HEK293T (cell line): ENCODE results near the gene LRRC17.

ENCODE experiments used
- CTCF ChIA-PET: fragments of 350-600 bp; formaldehyde crosslinking; extraction: SDS; loops from one replicate; lab custom pipeline; 2021; ENCODE audit warnings: antibody characterized with exemption, inconsistent platforms; lab: Yijun Ruan, JAX
- POLR2A ChIA-PET: fragments of 350-600 bp; formaldehyde crosslinking; extraction: SDS; loops from one replicate; lab custom pipeline; 2020; ENCODE audit warnings: antibody characterized with exemption, inconsistent platforms; lab: Yijun Ruan, JAX
- DNase-seq: peaks from one replicate; pipeline ENCODE4 v3.0.0; 2012; ENCODE audit warnings: mixed read lengths; ENCODE audit errors: extremely low spot score
- ARNT ChIP-seq: fragments of 450-650 bp; IDR thresholded peaks from 2 replicates; pipeline ENCODE4 v1.6.1; 2017; ENCODE audit warnings: mild to moderate bottlenecking
- BHLHE40 ChIP-seq: fragments of 450-650 bp; IDR thresholded peaks from 2 replicates; pipeline ENCODE4 v1.6.1; 2016; ENCODE audit warnings: mild to moderate bottlenecking, moderate library complexity, borderline replicate concordance
- CTBP1 ChIP-seq: fragments of 450-650 bp; IDR thresholded peaks from 2 replicates; pipeline ENCODE4 v1.6.1; 2016; ENCODE audit warnings: borderline replicate concordance
- ELF4 ChIP-seq: fragments of 450-650 bp; IDR thresholded peaks from 2 replicates; pipeline ENCODE4 v1.6.1; 2017; ENCODE audit warnings: antibody characterized with exemption
- FOXA1 ChIP-seq: fragments of 450-650 bp; IDR thresholded peaks from 2 replicates; pipeline ENCODE4 v1.6.1; 2016; ENCODE audit warnings: mild to moderate bottlenecking
- FOXK2 ChIP-seq: fragments of 450-650 bp; IDR thresholded peaks from 2 replicates; pipeline ENCODE4 v1.6.1; 2016; ENCODE audit warnings: mild to moderate bottlenecking
- FOXM1 ChIP-seq: fragments of 450-650 bp; IDR thresholded peaks from 2 replicates; pipeline ENCODE4 v1.6.1; 2017; ENCODE audit warnings: mild to moderate bottlenecking, borderline replicate concordance
- HDGF ChIP-seq: fragments of 450-650 bp; IDR thresholded peaks from 2 replicates; pipeline ENCODE4 v1.6.1; 2017; ENCODE audit warnings: antibody characterized with exemption, borderline replicate concordance
- L3MBTL2 ChIP-seq: fragments of 450-650 bp; conservative IDR thresholded peaks from 2 replicates; pipeline ENCODE4 v1.6.1; 2016; ENCODE audit warnings: mild to moderate bottlenecking
- LEF1 ChIP-seq: fragments of 450-650 bp; IDR thresholded peaks from 2 replicates; pipeline ENCODE4 v1.6.1; 2017; ENCODE audit warnings: mild to moderate bottlenecking, borderline replicate concordance
- NFRKB ChIP-seq: fragments of 450-650 bp; IDR thresholded peaks from 2 replicates; pipeline ENCODE4 v1.6.1; 2016; ENCODE audit warnings: mild to moderate bottlenecking, moderate library complexity
- SP1 ChIP-seq: fragments of 450-650 bp; IDR thresholded peaks from 2 replicates; pipeline ENCODE4 v1.6.1; 2017
- SUZ12 ChIP-seq: fragments of 450-650 bp; IDR thresholded peaks from 2 replicates; pipeline ENCODE4 v1.6.1; 2016; ENCODE audit warnings: mild to moderate bottlenecking
- TARDBP ChIP-seq: fragments of 450-650 bp; IDR thresholded peaks from 2 replicates; pipeline ENCODE4 v1.6.1; 2016
- ZNF384 ChIP-seq: fragments of 450-650 bp; IDR thresholded peaks from 2 replicates; pipeline ENCODE4 v1.6.1; 2016
- TF ChIP-seq, protein P1 (sequence below): fragments of 450-650 bp; IDR thresholded peaks from 2 replicates; pipeline ENCODE4 v1.6.1; 2016

LRRC17 gene

DNA sequence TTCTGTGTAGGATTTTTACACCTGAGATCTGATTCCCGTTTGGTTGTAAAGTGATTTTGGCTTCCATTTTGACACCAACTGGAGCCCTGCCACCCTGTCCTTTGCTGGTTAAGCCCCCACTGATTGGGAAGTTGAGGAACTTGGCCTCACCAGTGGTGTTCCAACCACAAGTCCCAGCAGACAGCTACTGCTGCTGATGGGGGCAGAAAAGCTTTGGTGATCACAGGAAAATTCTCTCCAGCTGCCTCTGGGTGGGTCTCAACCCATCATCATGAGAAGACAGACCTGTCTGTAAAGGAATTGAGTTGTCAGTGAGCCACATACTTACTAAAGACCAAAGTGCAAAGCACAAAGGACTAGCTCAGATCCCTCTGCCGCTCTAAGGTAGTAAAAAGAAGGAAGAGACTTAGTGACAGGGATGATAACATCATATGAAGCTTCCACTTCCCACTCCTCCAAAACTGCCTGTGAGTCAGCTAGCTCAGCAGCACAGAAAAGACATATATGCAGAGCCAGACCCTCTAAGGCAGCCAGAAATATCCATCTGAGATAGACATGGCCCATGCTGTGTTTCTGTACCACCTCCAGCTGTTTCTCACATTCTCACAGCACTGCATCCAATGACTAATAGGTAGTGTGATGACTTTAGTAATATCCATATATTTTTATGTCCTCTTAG, 22.4 kb upstream of the LRRC17 start:
- TF ChIP-seq LEF1 = no peak
- TF ChIP-seq, protein P1, sequence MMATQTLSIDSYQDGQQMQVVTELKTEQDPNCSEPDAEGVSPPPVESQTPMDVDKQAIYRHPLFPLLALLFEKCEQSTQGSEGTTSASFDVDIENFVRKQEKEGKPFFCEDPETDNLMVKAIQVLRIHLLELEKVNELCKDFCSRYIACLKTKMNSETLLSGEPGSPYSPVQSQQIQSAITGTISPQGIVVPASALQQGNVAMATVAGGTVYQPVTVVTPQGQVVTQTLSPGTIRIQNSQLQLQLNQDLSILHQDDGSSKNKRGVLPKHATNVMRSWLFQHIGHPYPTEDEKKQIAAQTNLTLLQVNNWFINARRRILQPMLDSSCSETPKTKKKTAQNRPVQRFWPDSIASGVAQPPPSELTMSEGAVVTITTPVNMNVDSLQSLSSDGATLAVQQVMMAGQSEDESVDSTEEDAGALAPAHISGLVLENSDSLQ = no peak
- TF ChIP-seq FOXM1 = no peak
- TF ChIP-seq SP1 = no peak
- TF ChIP-seq HDGF = no peak
- no peak for TF ChIP-seq ZNF384
- no peak for TF ChIP-seq FOXA1
- TF ChIP-seq FOXK2 = no peak
- no peak for TF ChIP-seq L3MBTL2
- TF ChIP-seq CTBP1 = no peak
- TF ChIP-seq TARDBP = no peak
- no peak for TF ChIP-seq NFRKB
- TF ChIP-seq BHLHE40 = no peak
- no peak for TF ChIP-seq ARNT
- DNase-seq = no peak
- ChIA-PET POLR2A (no interaction called here), CTCF (no interaction called here)

DNA sequence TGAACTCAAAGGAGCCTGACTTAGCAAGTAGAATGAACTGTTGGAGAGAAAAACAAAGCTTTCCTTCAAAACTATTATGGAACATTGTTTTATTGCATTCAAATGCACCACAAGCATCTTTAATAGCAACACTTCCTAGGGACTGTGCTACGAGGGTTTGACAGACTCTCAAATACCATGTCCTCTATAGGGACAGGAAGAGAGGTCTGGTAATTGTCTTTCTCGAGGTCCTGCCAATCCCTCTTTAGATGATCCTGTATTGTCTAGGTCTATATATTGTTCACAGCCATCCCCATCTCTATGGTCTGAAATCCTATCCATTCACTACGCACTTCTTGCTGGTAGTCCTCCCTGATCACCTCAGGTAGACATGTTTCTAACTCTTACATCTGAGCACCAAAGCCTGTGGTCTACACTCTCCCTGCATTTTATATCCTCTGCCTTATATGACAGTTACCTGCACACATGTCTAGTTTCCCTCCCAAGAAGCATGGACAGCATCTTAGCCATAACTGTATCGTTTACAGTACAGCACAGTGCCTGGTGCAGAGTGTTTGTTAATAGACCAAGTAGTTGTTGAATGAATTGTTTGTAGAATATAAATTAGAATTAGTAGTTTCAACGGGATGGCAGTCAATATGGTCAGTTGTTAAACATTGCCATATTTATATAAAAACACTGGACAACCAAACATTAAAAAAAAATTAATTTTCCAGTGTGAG, 21.7 kb upstream of the LRRC17 start:
- TF ChIP-seq LEF1 (no peak), FOXM1 (no peak), L3MBTL2 (no peak), FOXK2 (no peak), BHLHE40 (no peak), NFRKB (no peak), HDGF (no peak), ELF4 (no peak), TARDBP (no peak), ARNT (no peak), ZNF384 (no peak), SP1 (no peak)
- TF ChIP-seq, protein P1 = no peak
- ChIA-PET POLR2A (no interaction called here), CTCF (no interaction called here)
- DNase-seq = no peak

DNA sequence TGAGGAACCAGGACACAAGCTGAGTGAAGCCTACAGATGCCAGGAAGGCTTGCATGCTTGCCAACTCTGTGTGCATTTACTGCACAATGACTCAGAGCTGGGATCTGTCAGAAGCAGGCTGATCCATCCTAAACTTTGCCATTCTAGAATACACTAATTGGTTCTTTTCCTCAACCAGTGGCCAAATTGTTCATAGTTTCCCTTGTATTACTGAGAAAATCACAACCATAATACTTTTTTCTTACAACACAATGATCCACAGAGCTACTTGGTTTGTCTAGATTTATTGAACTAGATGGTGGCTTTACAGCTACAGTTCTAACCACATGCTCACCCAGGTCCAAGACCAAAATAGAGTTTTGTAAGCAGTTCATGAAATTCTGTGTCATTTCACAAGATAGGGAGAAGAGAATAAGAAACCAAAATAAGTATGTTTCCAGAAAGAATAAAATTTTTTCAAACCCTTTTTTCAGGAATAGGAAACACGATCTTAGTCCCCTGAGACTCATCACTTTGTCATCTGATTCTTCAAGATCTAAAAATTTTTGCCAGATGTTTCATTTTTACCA, 21.0 kb upstream of the LRRC17 start:
- no peak for DNase-seq
- TF ChIP-seq CTBP1 (no peak), LEF1 (no peak), SP1 (no peak), FOXA1 (no peak), TARDBP (no peak), FOXK2 (no peak), ARNT (no peak), ELF4 (no peak), SUZ12 (no peak), L3MBTL2 (no peak), NFRKB (no peak)
- TF ChIP-seq, protein P1 = no peak
- ChIA-PET CTCF (no interaction called here), POLR2A (no interaction called here)

DNA sequence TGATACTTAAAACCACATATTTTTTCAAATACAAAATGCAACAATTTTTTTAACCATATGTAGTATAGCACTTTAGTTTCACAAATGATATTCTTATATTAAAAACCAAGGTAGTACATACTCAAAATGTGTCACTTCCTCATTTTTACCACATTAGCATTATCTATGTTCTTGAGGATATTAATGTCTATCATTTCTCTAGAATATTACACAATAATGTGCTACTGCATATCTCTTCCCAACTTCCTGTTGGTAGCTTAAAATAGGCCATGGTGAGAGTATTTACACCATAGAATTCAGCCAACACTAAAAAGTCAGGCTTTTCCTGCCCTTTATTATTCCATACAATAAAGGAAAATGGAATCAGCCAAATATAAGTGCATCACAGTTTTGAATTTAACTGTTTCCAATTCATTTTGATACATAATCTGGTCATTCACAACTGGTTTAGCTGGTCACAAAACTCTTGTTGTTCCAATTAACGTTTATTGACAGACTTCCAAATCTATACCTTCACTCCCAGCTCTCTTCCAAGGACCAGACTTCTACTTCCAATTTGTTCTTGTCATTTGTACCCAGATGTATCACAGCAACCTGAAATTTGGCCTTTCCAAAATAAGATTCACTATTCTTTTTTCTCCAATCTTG, 20.0 kb upstream of the LRRC17 start:
- no peak for DNase-seq
- TF ChIP-seq TARDBP = no peak
- POLR2A ChIA-PET = no interaction called here
- CTCF ChIA-PET = no interaction called here

DNA sequence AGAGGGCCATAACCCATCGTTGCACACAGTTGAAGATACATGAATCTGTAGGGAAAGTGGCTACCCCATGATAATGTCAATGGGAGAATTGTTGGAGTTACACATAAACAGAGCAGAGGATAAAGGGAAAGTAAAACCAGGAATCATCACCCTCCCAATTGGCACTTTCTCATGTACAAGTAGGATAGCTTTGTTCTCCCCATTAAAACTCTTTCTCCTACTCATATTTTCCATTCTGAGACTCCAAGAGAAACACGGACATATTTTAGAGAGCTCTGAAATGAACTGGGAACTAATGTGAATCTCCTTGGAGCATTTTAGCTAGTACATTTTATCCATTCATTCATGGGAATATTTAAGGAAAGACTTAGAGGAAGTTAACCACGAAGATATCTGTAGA, 17.2 kb upstream of the LRRC17 start:
- CTCF ChIA-PET = no interaction called here
- TF ChIP-seq ARNT (no peak), BHLHE40 (no peak), FOXA1 (no peak), SUZ12 (no peak), FOXK2 (no peak), LEF1 (no peak), NFRKB (no peak), CTBP1 (no peak)
- no peak for DNase-seq
- POLR2A ChIA-PET = no interaction called here

DNA sequence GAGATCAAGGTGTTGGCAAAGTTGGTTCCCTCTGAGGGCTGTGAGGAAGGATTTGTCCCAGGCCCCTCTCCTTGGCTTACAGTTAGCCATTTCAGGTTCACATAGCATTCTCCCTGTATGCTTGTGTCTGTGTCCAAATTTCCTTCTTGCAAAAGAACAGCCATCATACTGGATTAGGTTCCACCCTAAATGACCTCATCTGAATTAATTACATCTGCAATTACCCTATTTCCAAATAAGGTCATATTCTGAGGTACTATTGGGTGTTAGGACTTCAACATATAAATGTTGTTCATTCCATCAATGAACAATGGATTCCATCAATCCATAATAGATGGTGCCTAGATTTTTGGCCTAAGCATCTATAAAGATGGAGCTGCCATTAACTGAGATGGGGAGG, 16.2 kb upstream of the LRRC17 start:
- POLR2A ChIA-PET = no interaction called here
- TF ChIP-seq ARNT = no peak
- TF ChIP-seq NFRKB = no peak
- no peak for TF ChIP-seq CTBP1
- TF ChIP-seq L3MBTL2 = no peak
- no peak for TF ChIP-seq HDGF
- no peak for TF ChIP-seq SP1
- no peak for TF ChIP-seq ZNF384
- no peak for TF ChIP-seq SUZ12
- TF ChIP-seq FOXK2 = no peak
- no peak for TF ChIP-seq ELF4
- TF ChIP-seq, protein P1 = no peak
- TF ChIP-seq FOXM1 = no peak
- TF ChIP-seq BHLHE40 = no peak
- no peak for TF ChIP-seq LEF1
- TF ChIP-seq FOXA1 = no peak
- no peak for TF ChIP-seq TARDBP
- no peak for DNase-seq
- CTCF ChIA-PET = no interaction called here
